HG02610 (cell line): Measurements from ENCODE around the gene OR7A5.
A peak's percentile ranks its signal among the peaks of the same experiment; 100 is the strongest.
"Not testable (repeated sequence)": the region's sequence is repeated elsewhere in the genome, so short reads cannot be mapped to it uniquely, and the experiment has no call there.

Experiments used
- ATAC-seq: cut with Tn5 transposase; IDR thresholded peaks from one replicate; pipeline ENCODE4 v1.9.1; 2021; ENCODE audit warnings: mild to moderate bottlenecking, moderate library complexity; ENCODE audit not compliant: unreplicated experiment

The OR7A5 gene

GRCh38 chr19:14785102-14785793 is 49.7 kb downstream of the OR7A5 start:
- peak; percentile 42 for ATAC-seq

DNA sequence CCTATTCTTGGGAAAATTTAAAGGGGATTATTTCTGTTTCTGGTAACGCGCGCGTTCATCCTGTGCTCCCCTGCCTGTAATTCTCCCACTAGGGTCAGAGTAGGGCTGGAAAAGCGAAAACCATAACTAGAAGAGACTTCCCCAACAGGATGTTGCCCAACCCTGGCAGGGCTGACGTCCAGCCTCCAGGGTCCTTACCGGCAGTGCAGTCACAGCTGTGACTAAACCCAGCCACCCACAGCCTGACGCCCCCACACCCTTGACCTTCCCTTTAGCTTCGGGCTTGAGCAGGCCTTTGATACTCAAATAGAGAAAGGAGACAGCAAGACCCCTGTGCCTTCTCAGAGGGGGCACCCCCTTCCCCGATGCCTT is 50.3 kb downstream of the OR7A5 start:
- peak; percentile 76 for ATAC-seq

DNA sequence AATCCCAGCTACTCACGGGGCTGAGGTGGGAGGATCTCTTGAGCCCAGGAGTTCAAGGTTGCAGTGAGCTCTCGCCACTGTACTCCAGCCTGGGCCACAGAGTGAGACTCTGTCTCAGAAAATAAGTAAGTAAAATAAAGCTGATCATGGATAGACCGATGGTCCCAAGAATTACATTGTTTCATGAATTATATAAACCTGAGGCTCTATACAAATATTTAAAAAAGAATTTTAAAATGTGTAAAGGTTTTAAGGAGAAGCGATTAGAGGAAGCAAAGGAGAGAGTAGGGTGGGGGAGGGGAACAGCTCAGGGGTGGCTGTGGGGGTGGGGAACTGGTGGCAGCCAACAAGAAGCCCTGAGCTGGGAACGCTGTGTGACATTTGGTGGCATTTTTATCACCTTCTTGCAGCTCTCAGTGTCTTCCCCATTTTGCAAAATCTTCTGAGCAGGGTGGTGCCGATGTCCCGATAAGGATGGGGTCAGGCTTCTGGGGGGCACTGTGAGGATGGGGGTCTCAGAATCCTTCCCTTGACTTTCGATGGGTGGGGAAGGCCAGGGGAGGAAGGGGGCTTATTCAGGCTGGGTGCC is 51.5 kb downstream of the OR7A5 start:
- ATAC-seq, result not testable (repeated sequence)

GRCh38 chr19:14782626-14783409 is 52.2 kb downstream of the OR7A5 start:
- ATAC-seq, result no peak

DNA sequence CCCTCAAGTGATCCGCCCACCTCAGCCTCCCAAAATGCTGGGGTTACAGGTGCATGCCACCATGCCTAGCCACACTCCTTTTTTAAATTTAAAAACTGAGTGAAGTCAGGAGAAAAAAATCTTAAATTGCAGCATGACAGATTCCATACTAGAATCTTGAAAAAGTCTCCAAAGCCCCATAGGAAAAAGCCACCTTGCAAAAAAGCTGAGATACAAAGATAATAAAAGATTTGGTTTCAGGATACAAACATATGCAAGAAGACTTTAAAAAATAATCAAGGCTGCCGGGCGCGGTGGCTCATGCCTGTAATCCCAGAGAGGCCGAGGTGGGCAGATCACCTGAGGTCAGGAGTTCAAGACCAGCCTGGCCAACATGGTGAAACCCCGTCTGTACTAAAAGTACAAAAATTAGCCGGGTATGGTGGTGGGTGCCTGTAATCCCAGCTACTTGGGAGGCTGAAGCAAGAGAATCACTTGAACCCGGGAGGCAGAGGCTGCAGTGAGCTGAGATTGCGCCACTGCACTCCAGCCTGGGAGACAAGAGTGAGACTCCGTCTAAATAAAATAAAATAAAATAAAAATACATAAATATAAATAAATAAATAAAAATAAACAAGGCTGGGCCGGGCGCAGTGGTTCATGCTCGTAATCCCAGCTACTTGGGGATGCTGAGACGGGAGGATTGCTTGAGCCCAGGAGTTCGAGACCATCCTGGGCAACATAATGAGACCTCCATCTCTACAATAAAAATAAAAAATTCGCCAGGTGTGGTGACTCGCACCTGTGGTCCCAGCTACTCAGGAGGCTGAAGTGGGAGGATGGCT is 53.1 kb downstream of the OR7A5 start:
- ATAC-seq, result not testable (repeated sequence)

GRCh38 chr19:14780622-14781225 is 54.3 kb downstream of the OR7A5 start:
- ATAC-seq, result not testable (repeated sequence)

DNA sequence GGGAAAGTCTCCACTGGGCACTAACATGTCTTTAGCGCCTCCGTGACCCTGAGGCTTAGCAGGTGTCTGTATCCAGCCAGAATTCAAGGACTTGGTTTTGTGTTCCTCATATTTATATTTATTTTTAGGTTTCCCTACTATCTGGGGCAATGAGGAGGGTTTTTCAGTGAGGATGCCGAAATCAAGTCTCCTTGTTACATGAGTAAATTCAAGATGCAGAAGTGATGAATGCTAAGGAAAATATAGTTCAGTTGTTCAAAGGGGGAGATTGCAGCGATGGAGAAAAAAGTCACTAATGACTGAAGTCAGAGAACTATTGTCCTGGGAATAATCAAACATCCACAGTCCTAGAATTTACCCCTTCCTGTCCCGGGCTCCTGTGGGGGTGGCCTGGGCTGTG is 55.8 kb downstream of the OR7A5 start:
- no peak for ATAC-seq

- not testable (repeated sequence) for ATAC-seq
Measured at GRCh38 chr19:14778110-14778845, 56.7 kb downstream of the OR7A5 start, which contains the start of gene ADGRE2. Gene ADGRE2, minus strand, starts transcription at chr19:14778560. Its CDS starts 1,804 bp downstream, at chr19:14776756.

DNA sequence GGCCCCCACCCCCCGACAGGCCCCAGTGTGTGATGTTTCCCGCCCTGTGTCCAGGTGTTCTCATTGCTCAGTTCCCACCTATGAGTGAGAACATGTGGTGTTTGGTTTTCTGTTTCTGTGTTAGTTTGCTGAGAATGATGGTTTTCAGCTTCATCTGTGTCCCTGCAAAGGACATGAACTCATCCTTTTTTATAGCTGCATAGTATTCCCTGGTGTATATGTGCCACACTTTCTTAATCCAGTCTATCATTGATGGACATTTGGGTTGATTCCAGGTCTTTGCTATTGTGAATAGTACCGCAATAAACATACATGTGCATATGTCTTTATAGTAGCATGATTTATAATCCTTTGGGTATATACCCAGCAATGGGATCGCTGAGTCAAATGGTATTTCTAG is 57.3 kb downstream of the OR7A5 start:
- not testable (repeated sequence) for ATAC-seq
